Measurements from ENCODE around the gene PLEKHG7.
A peak's percentile ranks its signal among the peaks of the same experiment; 100 is the strongest.

Gene PLEKHG7

DNA sequence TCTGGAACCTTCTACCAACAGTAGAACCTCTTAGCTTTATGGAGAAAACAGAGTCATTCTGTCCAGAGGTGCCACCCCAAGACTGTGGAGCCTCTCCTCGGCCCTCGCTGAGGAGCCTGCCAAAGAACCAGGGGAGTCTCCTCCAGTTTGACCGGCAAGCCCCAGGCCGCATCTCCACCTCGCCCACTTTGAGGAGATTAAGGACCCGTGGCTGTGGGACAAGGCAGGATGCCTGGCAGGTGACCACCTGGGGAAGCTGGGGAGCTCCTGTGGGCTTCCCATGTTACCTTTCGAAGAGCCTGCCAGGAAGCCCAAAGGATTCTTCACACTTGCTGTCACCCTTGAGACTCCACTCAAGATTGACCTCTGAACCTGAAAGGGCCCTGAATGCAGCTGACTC, 3.8 kb downstream of the PLEKHG7 start:
- DNase-seq (ENCODE audit: low spot score): no peak
- in situ Hi-C loops (cut with MboI; ENCODE audit: low sequenced_read_pairs, unreplicated experiment): no loop called here
- TF ChIP-seq, protein P1, sequence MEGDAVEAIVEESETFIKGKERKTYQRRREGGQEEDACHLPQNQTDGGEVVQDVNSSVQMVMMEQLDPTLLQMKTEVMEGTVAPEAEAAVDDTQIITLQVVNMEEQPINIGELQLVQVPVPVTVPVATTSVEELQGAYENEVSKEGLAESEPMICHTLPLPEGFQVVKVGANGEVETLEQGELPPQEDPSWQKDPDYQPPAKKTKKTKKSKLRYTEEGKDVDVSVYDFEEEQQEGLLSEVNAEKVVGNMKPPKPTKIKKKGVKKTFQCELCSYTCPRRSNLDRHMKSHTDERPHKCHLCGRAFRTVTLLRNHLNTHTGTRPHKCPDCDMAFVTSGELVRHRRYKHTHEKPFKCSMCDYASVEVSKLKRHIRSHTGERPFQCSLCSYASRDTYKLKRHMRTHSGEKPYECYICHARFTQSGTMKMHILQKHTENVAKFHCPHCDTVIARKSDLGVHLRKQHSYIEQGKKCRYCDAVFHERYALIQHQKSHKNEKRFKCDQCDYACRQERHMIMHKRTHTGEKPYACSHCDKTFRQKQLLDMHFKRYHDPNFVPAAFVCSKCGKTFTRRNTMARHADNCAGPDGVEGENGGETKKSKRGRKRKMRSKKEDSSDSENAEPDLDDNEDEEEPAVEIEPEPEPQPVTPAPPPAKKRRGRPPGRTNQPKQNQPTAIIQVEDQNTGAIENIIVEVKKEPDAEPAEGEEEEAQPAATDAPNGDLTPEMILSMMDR (IDR thresholded peaks at IDR 0.05; ENCODE audit: borderline replicate concordance, control extremely low read depth, extremely low read depth, insufficient read depth, missing control alignments): no peak

DNA sequence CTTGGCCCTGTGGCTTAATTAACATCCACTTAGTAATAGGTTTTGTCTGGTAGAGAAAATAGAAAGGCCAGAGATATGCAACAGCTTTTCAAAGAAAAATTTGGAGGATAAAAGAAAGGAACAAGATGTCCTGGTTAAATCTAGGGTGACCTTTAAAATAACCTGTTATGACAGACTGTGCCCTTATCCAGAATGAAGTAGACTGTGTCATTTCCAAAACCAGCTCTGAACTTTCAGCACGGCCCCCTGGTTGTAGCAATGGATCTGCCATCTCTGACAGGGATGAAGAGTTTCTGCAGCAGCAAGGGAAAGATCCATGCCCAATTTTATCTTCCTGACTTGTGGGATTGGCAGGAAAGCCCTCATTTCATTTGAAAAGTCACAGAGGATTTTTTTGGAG, 5.1 kb downstream of the PLEKHG7 start:
- TF ChIP-seq, protein P1 (IDR thresholded peaks at IDR 0.05; ENCODE audit: borderline replicate concordance, control extremely low read depth, extremely low read depth, insufficient read depth, missing control alignments): no peak
- no peak for DNase-seq (ENCODE audit: low spot score)
- in situ Hi-C loops (cut with MboI; ENCODE audit: low sequenced_read_pairs, unreplicated experiment): no loop called here

DNA sequence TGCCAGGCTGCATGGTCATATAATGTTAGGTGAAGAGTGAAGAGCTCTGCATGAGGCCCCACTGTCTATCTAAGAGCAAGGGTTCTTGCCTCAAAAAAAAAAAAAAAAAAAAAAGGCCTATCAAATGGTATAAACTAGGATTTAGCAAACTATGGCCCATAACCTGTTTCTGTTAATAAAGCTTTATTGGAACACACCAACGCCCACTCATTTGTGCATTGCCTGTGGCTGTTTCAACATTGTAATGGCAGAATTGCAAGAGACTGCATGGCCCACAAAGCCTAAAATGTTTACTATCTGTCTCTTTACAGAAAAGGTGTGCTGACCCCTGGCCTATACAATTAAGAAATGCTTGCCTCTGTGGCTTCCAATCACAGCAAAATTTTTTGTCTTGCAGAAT, 12.8 kb downstream of the PLEKHG7 start:
- in situ Hi-C loops (cut with MboI; ENCODE audit: low sequenced_read_pairs, unreplicated experiment): no loop called here
- TF ChIP-seq, protein P1 (IDR thresholded peaks at IDR 0.05; ENCODE audit: borderline replicate concordance, control extremely low read depth, extremely low read depth, insufficient read depth, missing control alignments): no peak
- no peak for DNase-seq (ENCODE audit: low spot score)

DNA sequence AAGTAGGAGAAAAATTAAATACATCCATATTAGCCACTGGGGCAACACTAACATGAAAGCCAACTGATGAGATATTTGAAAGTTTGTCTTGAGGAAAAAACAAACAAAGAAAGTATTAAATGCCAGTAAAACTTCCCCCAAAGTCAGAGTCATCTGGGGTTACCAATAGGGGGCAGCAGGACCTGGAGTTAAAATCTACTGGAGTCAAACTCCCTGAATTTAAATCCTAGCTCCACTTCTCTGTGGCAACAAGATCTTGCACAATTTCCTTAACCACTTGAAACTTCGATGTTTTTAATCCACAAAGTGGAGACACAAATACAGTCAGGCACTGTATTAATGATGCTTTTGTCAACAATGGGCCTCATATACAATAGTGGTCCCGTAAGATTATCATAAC, 14.4 kb downstream of the PLEKHG7 start:
- in situ Hi-C loops (cut with MboI; ENCODE audit: low sequenced_read_pairs, unreplicated experiment): no loop called here

DNA sequence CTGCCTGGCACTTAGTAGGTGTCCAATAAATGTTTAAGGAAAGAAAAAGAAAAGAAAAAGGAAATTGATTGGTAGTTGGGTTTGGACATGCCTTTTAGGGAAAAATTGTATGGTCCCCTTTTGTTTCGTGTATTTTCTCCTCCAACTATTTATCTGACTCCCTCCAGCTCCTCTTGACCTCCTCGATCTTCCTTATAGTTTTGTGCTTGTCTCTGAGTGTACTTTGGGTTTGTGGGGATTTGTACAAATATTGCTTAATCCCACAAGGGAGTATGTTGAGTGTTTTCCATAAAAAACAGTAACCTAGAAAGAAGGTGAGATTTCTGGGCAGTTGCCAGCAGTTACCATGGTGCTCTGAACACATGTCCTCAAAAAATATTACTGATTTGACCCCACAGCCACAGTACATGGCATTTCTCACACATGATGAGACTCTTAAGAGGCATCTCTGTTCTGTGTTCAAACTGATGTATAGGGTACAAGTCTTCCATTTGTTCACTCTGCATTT, 15.7 kb downstream of the PLEKHG7 start:
- in situ Hi-C loops (cut with MboI; ENCODE audit: low sequenced_read_pairs, unreplicated experiment): no loop called here

More for the DNA sequence above, 14.4 kb downstream of the PLEKHG7 start:
- DNase-seq (ENCODE audit: low spot score): no peak
- TF ChIP-seq, protein P1 (IDR thresholded peaks at IDR 0.05; ENCODE audit: borderline replicate concordance, control extremely low read depth, extremely low read depth, insufficient read depth, missing control alignments): peak; percentile 26

DNA sequence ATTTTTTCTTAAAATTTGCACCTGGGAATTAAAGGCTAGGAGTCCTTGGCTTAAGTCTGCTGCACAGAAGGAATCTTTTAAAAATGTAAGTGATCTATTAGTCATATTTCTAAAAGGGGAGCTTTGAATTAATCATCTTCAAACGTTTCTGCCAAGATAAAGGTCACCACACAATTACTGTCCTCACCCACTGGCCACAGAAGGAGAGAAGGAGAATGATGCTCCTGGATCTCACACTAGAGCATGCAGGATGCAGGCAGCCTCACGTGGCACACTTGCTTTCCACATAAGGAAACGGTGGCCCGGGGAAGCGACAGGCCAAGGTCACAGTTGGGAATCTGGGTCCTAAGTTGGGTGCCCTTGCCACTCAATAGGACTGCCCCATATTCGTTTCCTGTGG, 16.9 kb downstream of the PLEKHG7 start:
- in situ Hi-C loops (cut with MboI; ENCODE audit: low sequenced_read_pairs, unreplicated experiment): no loop called here
- DNase-seq (ENCODE audit: low spot score): no peak
- TF ChIP-seq, protein P1 (IDR thresholded peaks at IDR 0.05; ENCODE audit: borderline replicate concordance, control extremely low read depth, extremely low read depth, insufficient read depth, missing control alignments): no peak

More for the DNA sequence above, 15.7 kb downstream of the PLEKHG7 start:
- no peak for DNase-seq (ENCODE audit: low spot score)
- TF ChIP-seq, protein P1 (IDR thresholded peaks at IDR 0.05; ENCODE audit: borderline replicate concordance, control extremely low read depth, extremely low read depth, insufficient read depth, missing control alignments): no peak

Measured in GM13976 (cell line).